Measurements from ENCODE around the gene REEP1. TPM values are rescaled to one million over a fixed set of nuclear protein-coding genes. Genes with fewer than 3 reads are reported as not detected.

Gene REEP1
- total and polyA plus RNA-seq, 9 of the 15 experiments (the other 6 are each of a cell fraction or from before 2014, with no cell fraction given), result 0.11 to 0.67 (median 0.13) TPM

GRCh38 chr2:86195055-86195807 is 142.2 kb downstream of the REEP1 start, which contains the start of gene IMMT (continued):
- no peak for TF ChIP-seq RHOXF2B (CRISPR knock-in tag; conservative IDR thresholded peaks at IDR 0.05)
- TF ChIP-seq NCOA6 (IDR thresholded peaks at IDR 0.05), result peak; percentile 88
- peak; percentile 71 for TF ChIP-seq NEUROD1 (IDR thresholded peaks at IDR 0.05; ENCODE audit: borderline replicate concordance, low read depth, low read length, partially characterized antibody)
- TF ChIP-seq ZBTB34 (CRISPR knock-in tag; IDR thresholded peaks at IDR 0.05), result no peak
- no peak for TF ChIP-seq ZNF134 (CRISPR knock-in tag; conservative IDR thresholded peaks at IDR 0.05)
- TF ChIP-seq GATA2 (CRISPR knock-in tag; IDR thresholded peaks at IDR 0.05), result no peak
- no peak for TF ChIP-seq PHTF2 (CRISPR knock-in tag; IDR thresholded peaks at IDR 0.05)
- TF ChIP-seq CHD7 (IDR thresholded peaks at IDR 0.05; ENCODE audit: low read depth, low read length), result no peak
- peak; percentile 65 for TF ChIP-seq E2F1 (CRISPR knock-in tag; IDR thresholded peaks at IDR 0.05)
- peak; percentile 77; the same call in 1 of the 2 replicates for TF ChIP-seq CEBPB (tag; IDR thresholded peaks at IDR 0.05)
- TF ChIP-seq ZNF23 (CRISPR knock-in tag; IDR thresholded peaks at IDR 0.05), result no peak
- TF ChIP-seq HBP1 (CRISPR knock-in tag; IDR thresholded peaks at IDR 0.05), result peak; percentile 79
